ENCODE results near the gene MACROD2. TPM values are rescaled to one million over a fixed set of nuclear protein-coding genes. Genes with fewer than 3 reads are reported as not detected.
A peak's percentile ranks its signal among the peaks of the same experiment; 100 is the strongest.

MACROD2 gene
- total RNA-seq, 2 donors from 2014 or later: 8.0 to 19.4 TPM

DNA sequence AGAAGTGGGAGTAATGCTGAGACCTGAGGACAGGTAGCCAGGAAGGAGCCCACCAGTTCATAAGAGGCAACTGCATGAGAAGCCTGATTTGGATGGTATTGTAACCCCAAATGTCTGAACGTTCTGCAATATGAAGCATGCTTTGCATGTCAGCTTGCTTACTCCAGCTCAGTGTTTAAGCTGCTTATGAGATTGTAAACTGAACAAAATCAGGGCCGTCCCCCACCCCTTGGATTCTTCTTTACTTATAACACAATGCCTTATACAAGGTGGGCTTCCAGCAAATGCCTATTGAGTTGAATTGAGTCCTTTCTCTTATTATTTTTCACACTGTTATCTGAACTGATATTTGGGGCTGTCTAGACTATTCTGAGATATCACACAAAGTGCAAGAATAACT is 1816.6 kb downstream of the MACROD2 start:
- WGBS: 75% methylated on average over 2 of the region's 2 CpGs
- Histone ChIP-seq H3K4me1 (replicated peaks) (no peaks in the 10 kb centered on the region), H3K9me3 (no peaks in the 10 kb centered on the region), H3K27ac (no peak overlapping the region), H3K36me3 (no peaks in the 10 kb centered on the region), H3K27me3 (replicated peaks; ENCODE audit: insufficient read depth) (no peaks in the 10 kb centered on the region), H3K4me3 (no peak overlapping the region)
- intact Hi-C loops (cut with DNase I): no loop called here
- no peak for DNase-seq (ENCODE audit: low spot score)
- TF ChIP-seq, protein P1, sequence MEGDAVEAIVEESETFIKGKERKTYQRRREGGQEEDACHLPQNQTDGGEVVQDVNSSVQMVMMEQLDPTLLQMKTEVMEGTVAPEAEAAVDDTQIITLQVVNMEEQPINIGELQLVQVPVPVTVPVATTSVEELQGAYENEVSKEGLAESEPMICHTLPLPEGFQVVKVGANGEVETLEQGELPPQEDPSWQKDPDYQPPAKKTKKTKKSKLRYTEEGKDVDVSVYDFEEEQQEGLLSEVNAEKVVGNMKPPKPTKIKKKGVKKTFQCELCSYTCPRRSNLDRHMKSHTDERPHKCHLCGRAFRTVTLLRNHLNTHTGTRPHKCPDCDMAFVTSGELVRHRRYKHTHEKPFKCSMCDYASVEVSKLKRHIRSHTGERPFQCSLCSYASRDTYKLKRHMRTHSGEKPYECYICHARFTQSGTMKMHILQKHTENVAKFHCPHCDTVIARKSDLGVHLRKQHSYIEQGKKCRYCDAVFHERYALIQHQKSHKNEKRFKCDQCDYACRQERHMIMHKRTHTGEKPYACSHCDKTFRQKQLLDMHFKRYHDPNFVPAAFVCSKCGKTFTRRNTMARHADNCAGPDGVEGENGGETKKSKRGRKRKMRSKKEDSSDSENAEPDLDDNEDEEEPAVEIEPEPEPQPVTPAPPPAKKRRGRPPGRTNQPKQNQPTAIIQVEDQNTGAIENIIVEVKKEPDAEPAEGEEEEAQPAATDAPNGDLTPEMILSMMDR (IDR thresholded peaks at IDR 0.05): no peak
- TF ChIP-seq POLR2AphosphoS5 (IDR thresholded peaks at IDR 0.05) (no peak), POLR2A (IDR thresholded peaks at IDR 0.05) (no peak)

DNA sequence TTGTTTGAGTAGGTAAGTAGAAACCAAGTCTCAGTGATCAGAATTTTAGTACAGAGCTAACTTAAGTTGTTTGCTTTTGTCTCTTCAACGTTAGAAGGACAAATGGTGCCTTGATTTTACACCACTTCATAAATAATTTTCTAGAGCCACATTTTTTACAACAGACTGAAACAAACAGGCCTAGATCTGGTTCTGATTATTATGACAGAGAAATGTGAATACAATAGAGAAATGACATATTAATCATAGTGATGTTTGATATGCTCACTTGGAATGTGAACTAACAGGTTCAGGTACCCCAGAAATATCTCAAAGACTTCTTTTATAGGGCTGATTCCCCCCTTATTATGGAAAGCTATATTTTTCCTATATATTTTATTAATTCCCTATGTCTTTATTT is 1817.4 kb downstream of the MACROD2 start:
- no peak for DNase-seq (ENCODE audit: low spot score)
- Histone ChIP-seq H3K4me1 (replicated peaks) (no peaks in the 10 kb centered on the region), H3K36me3 (no peaks in the 10 kb centered on the region), H3K27me3 (replicated peaks; ENCODE audit: insufficient read depth) (no peaks in the 10 kb centered on the region), H3K4me3 (no peak overlapping the region), H3K9me3 (no peaks in the 10 kb centered on the region), H3K27ac (no peak overlapping the region)
- 17% methylated on average over 1 of the region's 1 CpG for WGBS
- TF ChIP-seq POLR2A (IDR thresholded peaks at IDR 0.05) (no peak), POLR2AphosphoS5 (IDR thresholded peaks at IDR 0.05) (no peak)
- TF ChIP-seq, protein P1 (IDR thresholded peaks at IDR 0.05): no peak
- intact Hi-C loops (cut with DNase I): no loop called here

DNA sequence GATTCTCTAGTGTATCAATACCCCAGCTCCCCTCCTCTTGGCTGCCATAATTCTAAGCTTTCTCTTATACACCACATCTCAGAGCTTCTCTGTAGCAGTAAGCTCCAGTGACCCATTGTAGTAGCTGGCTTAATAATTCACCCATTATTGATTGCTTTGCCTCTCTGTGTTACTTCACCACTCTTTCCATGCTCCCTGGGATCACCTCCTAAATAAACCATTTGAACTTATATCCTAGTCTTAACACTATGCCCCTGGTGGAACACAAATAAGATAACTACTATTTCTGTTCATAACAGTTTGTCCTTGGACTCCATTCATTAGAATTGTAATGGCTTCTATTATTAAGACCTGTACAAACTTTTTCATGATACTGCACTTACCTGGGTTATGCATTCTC is 1819.0 kb downstream of the MACROD2 start:
- TF ChIP-seq POLR2AphosphoS5 (IDR thresholded peaks at IDR 0.05) (no peak), POLR2A (IDR thresholded peaks at IDR 0.05) (no peak)
- intact Hi-C loops (cut with DNase I): no loop called here
- no peak overlapping the region for H3K27ac ChIP-seq

DNA sequence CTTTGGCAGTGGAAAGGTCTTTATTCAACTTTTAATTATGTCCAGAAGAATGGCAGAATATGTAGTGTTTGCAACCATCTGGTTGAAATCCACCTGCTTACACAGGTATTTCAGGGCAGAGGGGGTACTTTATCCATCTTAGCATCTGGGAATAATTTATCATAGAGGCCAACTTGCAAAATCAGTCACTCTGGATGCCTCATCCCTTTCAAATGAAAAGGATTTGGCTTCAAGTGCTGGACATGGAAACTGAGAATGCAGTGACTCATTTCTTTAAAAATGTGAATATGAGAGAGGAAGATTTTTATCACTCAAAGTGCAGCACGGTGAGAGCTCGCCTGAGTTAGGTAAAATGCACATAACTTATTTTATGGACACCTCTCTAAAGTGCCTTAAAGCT is 1819.6 kb downstream of the MACROD2 start:
- no peak for TF ChIP-seq POLR2A (IDR thresholded peaks at IDR 0.05)
- TF ChIP-seq POLR2AphosphoS5 (IDR thresholded peaks at IDR 0.05): peak; percentile 49
- TF ChIP-seq, protein P1 (IDR thresholded peaks at IDR 0.05): no peak
- no peak overlapping the region for H3K27ac ChIP-seq

More for the DNA sequence above, 1819.0 kb downstream of the MACROD2 start:
- H3K36me3 ChIP-seq: no peaks in the 10 kb centered on the region
- DNase-seq (ENCODE audit: low spot score): no peak
- no peaks in the 10 kb centered on the region for H3K27me3 ChIP-seq (replicated peaks; ENCODE audit: insufficient read depth)
- H3K9me3 ChIP-seq: no peaks in the 10 kb centered on the region
- H3K4me3 ChIP-seq: no peak overlapping the region
- H3K4me1 ChIP-seq (replicated peaks): no peaks in the 10 kb centered on the region

DNA sequence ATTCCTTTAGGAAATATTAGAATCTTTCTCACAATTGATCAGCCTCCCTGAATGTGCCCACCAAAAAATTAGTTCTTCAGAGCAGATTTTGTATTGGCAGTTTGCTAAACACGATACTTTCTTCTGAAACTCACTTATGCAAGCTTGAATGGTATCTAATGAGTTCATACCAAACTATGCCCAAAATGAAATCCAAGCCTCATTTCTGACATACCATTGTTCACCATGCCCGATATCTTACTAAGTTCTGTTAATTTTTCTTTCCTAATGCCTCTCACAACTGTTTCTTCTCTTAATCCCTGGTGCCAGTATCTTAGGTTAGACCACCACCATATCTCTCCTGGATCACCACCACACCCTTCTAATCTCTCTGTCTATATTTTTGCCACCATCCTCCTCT is 1822.0 kb downstream of the MACROD2 start:
- DNase-seq (ENCODE audit: low spot score): no peak
- intact Hi-C loops (cut with DNase I): no loop called here
- H3K4me3 ChIP-seq: no peak overlapping the region
- no peaks in the 10 kb centered on the region for H3K9me3 ChIP-seq
- TF ChIP-seq POLR2A (IDR thresholded peaks at IDR 0.05) (no peak), POLR2AphosphoS5 (IDR thresholded peaks at IDR 0.05) (no peak)
- TF ChIP-seq, protein P1 (IDR thresholded peaks at IDR 0.05): no peak
- H3K27ac ChIP-seq: no peak overlapping the region
- WGBS: 95% methylated on average over 2 of the region's 2 CpGs
- no peaks in the 10 kb centered on the region for H3K27me3 ChIP-seq (replicated peaks; ENCODE audit: insufficient read depth)
- H3K4me1 ChIP-seq (replicated peaks): no peaks in the 10 kb centered on the region
- H3K36me3 ChIP-seq: no peaks in the 10 kb centered on the region

More for the DNA sequence above, 1819.6 kb downstream of the MACROD2 start:
- intact Hi-C loops (cut with DNase I): no loop called here
- no peaks in the 10 kb centered on the region for H3K4me1 ChIP-seq (replicated peaks)
- H3K27me3 ChIP-seq (replicated peaks; ENCODE audit: insufficient read depth): no peaks in the 10 kb centered on the region
- no peaks in the 10 kb centered on the region for H3K9me3 ChIP-seq
- WGBS: 13% methylated on average over 2 of the region's 2 CpGs
- no peaks in the 10 kb centered on the region for H3K36me3 ChIP-seq
- no peak overlapping the region for H3K4me3 ChIP-seq
- DNase-seq (ENCODE audit: low spot score): no peak
